Hepatocyte (in vitro differentiated cells): ENCODE data around the gene DHX8. TPM values are rescaled to one million over a fixed set of nuclear protein-coding genes. Genes with fewer than 3 reads are reported as not detected.

Source experiments
- DNase-seq: peaks from one replicate; pipeline ENCODE4 v3.0.0-alpha.2; 2016; ENCODE audit warnings: low spot score
- H2AFZ ChIP-seq: fragments of 200-600 bp; sonication (generic); 2 replicates; pipeline ENCODE4 v1.6.0; 2016; ENCODE audit warnings: antibody characterized with exemption, mild to moderate bottlenecking
- H3K27ac ChIP-seq: fragments of 200-600 bp; sonication (generic); 2 replicates; pipeline ENCODE4 v1.5.1; 2016; ENCODE audit warnings: mild to moderate bottlenecking
- H3K27me3 ChIP-seq: fragments of 200-600 bp; sonication (generic); 2 replicates; pipeline ENCODE4 v1.6.1; 2016
- H3K36me3 ChIP-seq: fragments of 200-600 bp; sonication (generic); replicated peaks from 2 replicates; pipeline ENCODE4 v1.5.1; 2016; ENCODE audit warnings: low read depth; ENCODE audit not compliant: insufficient read depth
- H3K4me1 ChIP-seq: fragments of 200-600 bp; sonication (generic); 2 replicates; pipeline ENCODE4 v1.5.1; 2016; ENCODE audit warnings: mild to moderate bottlenecking, moderate library complexity; ENCODE audit not compliant: insufficient read depth
- H3K4me2 ChIP-seq: fragments of 200-600 bp; sonication (generic); 2 replicates; pipeline ENCODE4 v1.6.0; 2016
- H3K4me3 ChIP-seq: fragments of 200-600 bp; sonication (generic); 2 replicates; pipeline ENCODE4 v1.5.1; 2016; ENCODE audit warnings: mild to moderate bottlenecking
- H3K79me2 ChIP-seq: fragments of 200-600 bp; sonication (generic); 2 replicates; pipeline ENCODE4 v1.6.0; 2017; ENCODE audit warnings: mild to moderate bottlenecking
- H3K9me2 ChIP-seq: fragments of 200-600 bp; sonication (generic); replicated peaks from 2 replicates; pipeline ENCODE4 v1.6.0; 2017; ENCODE audit warnings: mild to moderate bottlenecking; ENCODE audit not compliant: insufficient read depth
- H3K9me3 ChIP-seq: fragments of 200-600 bp; sonication (generic); 2 replicates; pipeline ENCODE4 v1.5.1; 2016; ENCODE audit warnings: low read depth, mild to moderate bottlenecking
- H4K20me1 ChIP-seq: fragments of 200-600 bp; sonication (generic); 2 replicates; pipeline ENCODE4 v1.6.0; 2016; ENCODE audit warnings: mild to moderate bottlenecking; ENCODE audit not compliant: insufficient read depth, poor library complexity, severe bottlenecking
- EZH2 ChIP-seq: fragments of 200-600 bp; sonication (generic); IDR thresholded peaks from 2 replicates; pipeline ENCODE4 v1.6.1; 2016; ENCODE audit warnings: antibody characterized with exemption, mild to moderate bottlenecking, borderline replicate concordance
- EZH2phosphoT487 ChIP-seq: fragments of 200-600 bp; sonication (generic); IDR thresholded peaks from one replicate; pipeline ENCODE4 v1.6.1; 2018; ENCODE audit warnings: antibody characterized with exemption, mild to moderate bottlenecking, low read depth, moderate library complexity; ENCODE audit not compliant: unreplicated experiment, severe bottlenecking
- WGBS: methylation state at CpG from one replicate; pipeline ENCODE4 v1.1.6; 2016; ENCODE audit warnings: low lambda C conversion rate; ENCODE audit errors: missing lambda C conversion rate; 5-methylcytosine and 5-hydroxymethylcytosine counted together
- polyA plus RNA-seq: library from polyadenylated mRNA; unstranded; fragments of >200 nt; fragmentation: Nextera tagmentation; extraction: Ambion mirVana; gene quantifications from 2 replicates; pipeline ENCODE4 v1.2.1, GENCODE V29; 2016
- total RNA-seq: library from RNA; depleted of rRNA; stranded (reverse); fragments of >200 nt; gene quantifications from 2 replicates; pipeline ENCODE4 v1.2.3, GENCODE V29; 2014
- TF ChIP-seq, protein P1 (sequence below): fragments of 200-600 bp; sonication (generic); IDR thresholded peaks from 2 replicates; pipeline ENCODE4 v1.5.1; 2016; ENCODE audit warnings: antibody characterized with exemption, mild to moderate bottlenecking; ENCODE audit not compliant: poor library complexity

The DHX8 gene
- total and polyA plus RNA-seq, 2 experiments from 2014 or later, result 26.6 to 35.0 TPM

DNA sequence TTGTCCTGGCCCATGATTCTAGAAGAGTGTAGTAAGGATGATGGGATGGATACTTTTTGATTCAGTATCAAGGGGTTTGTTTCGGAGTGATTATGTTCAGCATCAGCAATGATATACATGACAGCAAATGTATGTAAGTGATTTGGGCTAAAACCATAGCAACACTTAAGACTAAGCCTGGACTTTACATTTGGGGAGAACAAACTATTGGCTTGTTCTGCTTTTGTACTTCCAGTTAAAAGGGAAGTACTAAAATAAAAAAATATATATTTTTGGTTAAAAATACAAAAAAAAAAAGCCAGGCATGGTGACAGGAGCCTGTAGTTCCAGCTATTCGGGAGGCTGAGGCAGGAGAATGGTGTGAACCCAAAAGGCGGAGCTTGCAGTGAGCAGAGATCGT, 20.5 kb upstream of the DHX8 start:
- H3K79me2 ChIP-seq, result no peaks in the 10 kb centered on the region
- WGBS, result 93% methylated on average over 4 of the region's 4 CpGs

DNA sequence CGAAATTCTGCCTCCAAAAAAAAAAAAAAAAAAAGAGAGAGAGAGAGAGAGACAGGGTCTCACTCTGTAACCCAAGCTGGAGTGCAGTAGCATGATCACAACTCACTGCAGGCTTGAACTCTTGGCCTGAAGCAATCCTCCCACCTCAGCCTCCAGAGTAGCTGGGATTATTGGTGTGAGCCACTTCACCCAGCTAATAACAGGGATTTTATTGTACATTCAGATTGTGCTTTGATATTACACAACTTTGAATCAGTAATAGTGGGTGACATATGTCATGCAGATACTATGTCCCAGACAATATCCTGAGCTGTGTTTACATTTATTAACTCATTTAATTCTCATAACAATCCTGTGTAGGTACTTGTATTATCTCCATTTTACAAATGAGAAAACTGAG, 19.7 kb upstream of the DHX8 start:
- Histone ChIP-seq H3K9me2 (no peaks in the 10 kb centered on the region), H3K4me2 (no peak overlapping the region), H3K79me2 (no peaks in the 10 kb centered on the region), H3K27me3 (no peaks in the 10 kb centered on the region), H3K4me3 (no peak overlapping the region), H3K4me1 (no peaks in the 10 kb centered on the region), H4K20me1 (no peaks in the 10 kb centered on the region), H3K36me3 (no peaks in the 10 kb centered on the region), H3K9me3 (no peaks in the 10 kb centered on the region), H3K27ac (no peak overlapping the region), H2AFZ (no peak overlapping the region)
- no peak for TF ChIP-seq EZH2phosphoT487
- TF ChIP-seq EZH2, result no peak
- TF ChIP-seq, protein P1, sequence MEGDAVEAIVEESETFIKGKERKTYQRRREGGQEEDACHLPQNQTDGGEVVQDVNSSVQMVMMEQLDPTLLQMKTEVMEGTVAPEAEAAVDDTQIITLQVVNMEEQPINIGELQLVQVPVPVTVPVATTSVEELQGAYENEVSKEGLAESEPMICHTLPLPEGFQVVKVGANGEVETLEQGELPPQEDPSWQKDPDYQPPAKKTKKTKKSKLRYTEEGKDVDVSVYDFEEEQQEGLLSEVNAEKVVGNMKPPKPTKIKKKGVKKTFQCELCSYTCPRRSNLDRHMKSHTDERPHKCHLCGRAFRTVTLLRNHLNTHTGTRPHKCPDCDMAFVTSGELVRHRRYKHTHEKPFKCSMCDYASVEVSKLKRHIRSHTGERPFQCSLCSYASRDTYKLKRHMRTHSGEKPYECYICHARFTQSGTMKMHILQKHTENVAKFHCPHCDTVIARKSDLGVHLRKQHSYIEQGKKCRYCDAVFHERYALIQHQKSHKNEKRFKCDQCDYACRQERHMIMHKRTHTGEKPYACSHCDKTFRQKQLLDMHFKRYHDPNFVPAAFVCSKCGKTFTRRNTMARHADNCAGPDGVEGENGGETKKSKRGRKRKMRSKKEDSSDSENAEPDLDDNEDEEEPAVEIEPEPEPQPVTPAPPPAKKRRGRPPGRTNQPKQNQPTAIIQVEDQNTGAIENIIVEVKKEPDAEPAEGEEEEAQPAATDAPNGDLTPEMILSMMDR, result no peak
- WGBS, result no CpG with 5 or more reads among the region's 1 CpG
- DNase-seq, result no peak

More for the DNA sequence above, 20.5 kb upstream of the DHX8 start:
- Histone ChIP-seq H3K4me2 (no peak overlapping the region), H3K9me2 (no peaks in the 10 kb centered on the region), H3K27me3 (no peaks in the 10 kb centered on the region), H2AFZ (no peak overlapping the region), H3K4me3 (no peak overlapping the region), H4K20me1 (no peaks in the 10 kb centered on the region), H3K4me1 (no peaks in the 10 kb centered on the region), H3K9me3 (no peaks in the 10 kb centered on the region), H3K36me3 (no peaks in the 10 kb centered on the region), H3K27ac (no peak overlapping the region)
- no peak for DNase-seq
- TF ChIP-seq EZH2 (no peak), EZH2phosphoT487 (no peak)
- TF ChIP-seq, protein P1, result no peak

DNA sequence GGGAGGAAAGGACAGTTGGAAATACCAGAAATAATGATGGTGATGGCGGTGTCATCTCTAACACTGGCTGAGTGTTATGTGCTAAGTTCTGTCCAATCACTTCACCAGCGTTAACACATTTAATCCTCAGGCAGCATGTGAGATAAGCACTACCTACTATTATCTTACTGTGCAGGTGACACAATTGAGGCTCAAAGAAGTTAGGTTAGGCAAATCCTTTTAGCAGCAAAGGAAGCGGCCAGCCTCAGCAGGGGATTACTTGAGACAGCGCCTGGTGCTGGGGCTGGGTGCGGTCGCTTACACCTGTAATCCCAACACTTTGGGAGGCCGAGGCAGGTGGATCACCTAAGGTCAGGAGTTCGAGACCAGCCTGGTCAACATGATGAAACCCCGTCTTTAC, 18.7 kb upstream of the DHX8 start:
- no peaks in the 10 kb centered on the region for H3K9me3 ChIP-seq
- no peak overlapping the region for H2AFZ ChIP-seq
- no peak overlapping the region for H3K4me3 ChIP-seq
- 66% methylated on average over 9 of the region's 9 CpGs for WGBS
- H3K9me2 ChIP-seq, result no peaks in the 10 kb centered on the region
- no peaks in the 10 kb centered on the region for H3K79me2 ChIP-seq
- no peaks in the 10 kb centered on the region for H3K4me1 ChIP-seq
- H3K27ac ChIP-seq, result no peak overlapping the region
- TF ChIP-seq EZH2, result no peak
- TF ChIP-seq EZH2phosphoT487, result no peak
- TF ChIP-seq, protein P1, result no peak
- no peaks in the 10 kb centered on the region for H3K27me3 ChIP-seq
- no peak overlapping the region for H3K4me2 ChIP-seq
- H4K20me1 ChIP-seq, result no peaks in the 10 kb centered on the region
- no peaks in the 10 kb centered on the region for H3K36me3 ChIP-seq
- no peak for DNase-seq

DNA sequence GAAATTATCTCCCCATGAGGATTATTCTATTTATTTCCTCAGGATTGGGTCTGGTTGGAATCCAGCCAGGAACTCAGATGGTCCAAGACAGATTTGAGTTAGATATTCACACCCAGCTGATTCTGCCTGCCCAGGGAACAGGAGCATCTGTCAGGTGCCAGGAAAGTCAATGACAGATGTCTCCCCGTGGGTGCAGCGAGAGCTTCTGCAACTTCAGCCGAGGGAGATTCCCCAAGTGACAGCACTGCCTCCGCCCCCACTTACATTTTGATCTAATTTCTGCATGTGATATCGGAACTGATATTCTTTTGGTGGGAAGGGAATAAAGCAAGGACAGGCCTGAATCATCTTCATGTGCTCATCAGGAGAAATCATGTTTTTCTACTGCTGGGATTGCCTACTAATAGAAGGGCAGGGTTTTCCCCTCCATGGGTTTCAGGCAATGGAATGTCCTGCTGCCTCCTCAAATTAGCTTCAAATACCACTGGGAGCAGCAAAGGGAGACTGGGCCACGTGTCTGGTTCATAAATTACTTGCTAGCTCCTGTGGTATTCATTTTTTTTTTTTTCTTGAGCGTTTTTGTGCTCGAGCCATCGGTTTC, 15.7 kb upstream of the DHX8 start:
- H2AFZ ChIP-seq, result no peak overlapping the region
- H3K36me3 ChIP-seq, result no peaks in the 10 kb centered on the region
- 72% methylated on average over 9 of the region's 9 CpGs for WGBS
- H4K20me1 ChIP-seq, result no peaks in the 10 kb centered on the region
- H3K9me2 ChIP-seq, result no peaks in the 10 kb centered on the region
- H3K27ac ChIP-seq, result no peak overlapping the region
- no peak for TF ChIP-seq EZH2
- TF ChIP-seq, protein P1, result no peak
- TF ChIP-seq EZH2phosphoT487, result no peak
- no peaks in the 10 kb centered on the region for H3K79me2 ChIP-seq
- DNase-seq, result no peak
- H3K4me3 ChIP-seq, result no peak overlapping the region
- no peaks in the 10 kb centered on the region for H3K9me3 ChIP-seq
- no peak overlapping the region for H3K4me2 ChIP-seq
- no peaks in the 10 kb centered on the region for H3K4me1 ChIP-seq
- H3K27me3 ChIP-seq, result no peaks in the 10 kb centered on the region
